ENCODE results near the gene SRSF12.

GRCh38 chr6:89134723-89135122 is 16.9 kb upstream of the SRSF12 start:
- no peak for TF ChIP-seq POLR2A (IDR thresholded peaks at IDR 0.05)
- TF ChIP-seq, protein P1, sequence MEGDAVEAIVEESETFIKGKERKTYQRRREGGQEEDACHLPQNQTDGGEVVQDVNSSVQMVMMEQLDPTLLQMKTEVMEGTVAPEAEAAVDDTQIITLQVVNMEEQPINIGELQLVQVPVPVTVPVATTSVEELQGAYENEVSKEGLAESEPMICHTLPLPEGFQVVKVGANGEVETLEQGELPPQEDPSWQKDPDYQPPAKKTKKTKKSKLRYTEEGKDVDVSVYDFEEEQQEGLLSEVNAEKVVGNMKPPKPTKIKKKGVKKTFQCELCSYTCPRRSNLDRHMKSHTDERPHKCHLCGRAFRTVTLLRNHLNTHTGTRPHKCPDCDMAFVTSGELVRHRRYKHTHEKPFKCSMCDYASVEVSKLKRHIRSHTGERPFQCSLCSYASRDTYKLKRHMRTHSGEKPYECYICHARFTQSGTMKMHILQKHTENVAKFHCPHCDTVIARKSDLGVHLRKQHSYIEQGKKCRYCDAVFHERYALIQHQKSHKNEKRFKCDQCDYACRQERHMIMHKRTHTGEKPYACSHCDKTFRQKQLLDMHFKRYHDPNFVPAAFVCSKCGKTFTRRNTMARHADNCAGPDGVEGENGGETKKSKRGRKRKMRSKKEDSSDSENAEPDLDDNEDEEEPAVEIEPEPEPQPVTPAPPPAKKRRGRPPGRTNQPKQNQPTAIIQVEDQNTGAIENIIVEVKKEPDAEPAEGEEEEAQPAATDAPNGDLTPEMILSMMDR (IDR thresholded peaks at IDR 0.05 in 4 of 5, conservative IDR thresholded peaks at IDR 0.05 in 1 of 5), result no peak

Measured in gastrocnemius medialis (tissue), 4 donors.